Activated CD4-positive, CD25-positive, alpha-beta regulatory T cell treated with anti-CD3 and anti-CD28 coated beads, Interleukin-2, amount 50 U/mL, for 24 hours (primary cell): Measurements from ENCODE around the gene SHTN1.

ENCODE experiments used
- ATAC-seq, 2 donors: fragments of 150-1000 bp; cut with Tn5 transposase; one replicate each; pipeline ENCODE4 v1.10.0; 2021; ENCODE audit warnings: mild to moderate bottlenecking in 1 of 2, moderate library complexity in 1 of 2

SHTN1 gene, protein sequence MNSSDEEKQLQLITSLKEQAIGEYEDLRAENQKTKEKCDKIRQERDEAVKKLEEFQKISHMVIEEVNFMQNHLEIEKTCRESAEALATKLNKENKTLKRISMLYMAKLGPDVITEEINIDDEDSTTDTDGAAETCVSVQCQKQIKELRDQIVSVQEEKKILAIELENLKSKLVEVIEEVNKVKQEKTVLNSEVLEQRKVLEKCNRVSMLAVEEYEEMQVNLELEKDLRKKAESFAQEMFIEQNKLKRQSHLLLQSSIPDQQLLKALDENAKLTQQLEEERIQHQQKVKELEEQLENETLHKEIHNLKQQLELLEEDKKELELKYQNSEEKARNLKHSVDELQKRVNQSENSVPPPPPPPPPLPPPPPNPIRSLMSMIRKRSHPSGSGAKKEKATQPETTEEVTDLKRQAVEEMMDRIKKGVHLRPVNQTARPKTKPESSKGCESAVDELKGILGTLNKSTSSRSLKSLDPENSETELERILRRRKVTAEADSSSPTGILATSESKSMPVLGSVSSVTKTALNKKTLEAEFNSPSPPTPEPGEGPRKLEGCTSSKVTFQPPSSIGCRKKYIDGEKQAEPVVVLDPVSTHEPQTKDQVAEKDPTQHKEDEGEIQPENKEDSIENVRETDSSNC

DNA sequence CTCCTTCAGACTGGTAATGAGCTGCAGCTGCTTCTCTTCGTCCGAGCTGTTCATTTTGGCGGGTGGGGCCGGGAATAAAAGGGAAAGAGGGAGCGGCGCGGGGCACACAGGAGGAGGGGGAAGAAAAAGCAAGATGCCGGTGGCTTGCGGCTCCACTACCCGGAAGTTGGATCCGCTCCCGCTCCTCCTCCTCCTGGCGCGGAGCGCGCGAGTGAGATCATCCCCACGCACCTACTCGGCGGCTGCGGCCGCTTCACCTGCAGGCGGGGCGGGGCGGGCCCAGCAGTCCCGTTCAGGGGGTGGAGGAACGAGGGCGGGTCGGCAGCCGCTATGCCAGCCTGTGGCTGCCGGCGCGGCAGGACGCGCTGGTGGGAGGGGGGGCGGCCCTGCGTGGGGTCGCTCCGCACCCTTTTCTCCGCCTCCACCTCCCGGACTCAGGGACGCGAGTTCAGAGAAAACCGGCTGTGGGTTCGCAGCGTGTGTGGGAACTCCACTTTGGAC is at the start of gene SHTN1:
Gene SHTN1 (minus strand): TSS at position 162 of the 501 bp plus-strand sequence. CDS start 108 bp downstream, at position 54.
- ATAC-seq = peak; percentile 56 to 68

DNA sequence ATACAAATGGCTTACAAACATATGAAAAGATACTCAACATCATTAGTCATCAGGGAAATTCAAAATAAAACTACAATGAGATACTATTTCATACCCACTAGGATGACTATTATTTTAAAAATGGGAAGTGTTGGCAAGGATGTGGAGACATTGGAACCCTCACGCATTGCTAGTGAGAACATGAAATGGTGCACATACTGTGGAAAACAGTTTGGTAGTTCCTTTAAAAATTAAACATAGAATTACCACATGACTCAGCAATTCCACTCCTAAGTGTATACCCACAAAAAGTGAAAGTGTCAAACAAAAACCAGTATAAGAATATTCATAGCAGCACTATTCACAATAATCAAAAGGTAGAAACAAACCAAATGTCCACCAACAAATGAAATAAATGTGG is 48.5 kb upstream of the SHTN1 start:
- ATAC-seq = no peak

DNA sequence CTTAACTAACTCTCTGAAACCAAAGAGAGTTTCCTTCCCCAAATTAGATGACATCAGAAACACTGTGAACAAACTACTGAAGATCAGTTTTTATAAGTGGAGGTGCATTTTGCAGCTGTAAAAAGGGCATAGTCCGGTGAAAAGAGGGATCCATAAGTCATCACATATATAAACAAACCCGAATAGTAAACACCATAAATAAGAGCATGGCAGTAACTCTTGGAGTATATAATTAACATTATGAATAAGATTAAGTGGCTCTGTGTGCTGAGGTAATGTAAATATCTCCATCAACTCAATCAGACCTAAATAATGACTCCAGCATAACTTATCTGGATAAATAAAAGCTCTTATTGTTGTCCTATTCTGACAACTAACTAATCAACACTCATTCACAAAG is 43.0 kb upstream of the SHTN1 start:
- no peak for ATAC-seq

GRCh38 chr10:117016266-117016665 is 11.3 kb upstream of the SHTN1 start:
- no peak for ATAC-seq

DNA sequence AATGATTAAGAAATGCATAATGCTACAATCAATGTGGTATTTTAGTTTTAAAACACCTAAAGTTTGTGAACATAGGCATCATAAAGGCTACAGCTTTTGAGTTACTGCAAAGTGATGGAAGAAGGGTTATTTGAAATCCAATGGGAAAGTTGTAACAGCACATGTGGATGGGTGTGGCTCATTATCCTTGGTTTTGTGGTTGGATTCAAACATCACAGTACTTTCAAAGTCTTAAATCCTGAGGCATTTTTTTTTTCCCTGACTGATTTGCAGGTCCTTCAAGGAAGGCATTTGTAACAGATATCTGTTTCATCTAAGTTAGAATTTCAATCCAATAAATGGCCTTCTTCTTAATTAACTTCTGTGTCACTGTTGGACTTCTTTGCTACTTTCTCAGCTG is 9.8 kb upstream of the SHTN1 start:
- no peak for ATAC-seq

DNA sequence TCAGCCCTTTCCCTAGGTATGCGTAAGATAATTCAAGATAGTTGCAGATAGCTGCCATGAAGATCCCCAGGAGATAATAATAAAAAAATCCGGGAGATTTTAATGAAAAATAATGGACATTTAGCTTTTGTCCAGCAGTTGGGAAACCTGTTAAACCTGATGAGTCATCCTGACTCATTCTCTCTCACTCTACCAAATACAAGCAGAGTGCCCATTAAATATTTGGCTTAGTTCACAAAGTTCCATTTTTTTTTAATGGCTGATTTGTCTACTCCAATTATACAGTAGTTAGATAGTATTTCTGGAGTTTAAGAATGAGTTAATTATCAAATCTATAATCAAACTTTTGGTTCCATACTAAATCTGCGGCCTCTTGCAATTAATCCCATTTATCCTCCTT is 2.1 kb upstream of the SHTN1 start:
- no peak for ATAC-seq

GRCh38 chr10:117005527-117006055 is 604 bp upstream of the SHTN1 start:
- no peak for ATAC-seq

- peak; percentile 30 to 39 for ATAC-seq
Observed at GRCh38 chr10:117004227-117005025, 561 bp downstream of the SHTN1 start.

DNA sequence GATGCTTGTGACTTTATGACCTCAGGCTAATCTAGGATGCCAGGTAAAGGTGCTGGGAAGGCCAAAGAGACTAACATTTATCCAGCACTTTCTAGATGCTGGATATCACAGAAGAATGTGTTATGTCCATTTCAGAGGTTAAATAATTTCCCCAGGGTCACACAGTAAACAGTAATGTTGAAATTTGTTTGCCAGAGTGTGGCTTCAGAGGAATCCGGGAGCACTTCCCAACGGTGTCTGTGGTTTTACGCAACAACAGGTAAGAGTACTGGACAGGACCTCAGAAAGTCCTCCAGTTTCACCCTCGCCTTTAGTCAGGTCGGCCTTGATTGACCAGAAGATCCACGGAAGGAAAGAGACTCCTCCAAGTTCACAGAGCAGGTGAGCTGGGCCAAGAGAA is 1.7 kb downstream of the SHTN1 start:
- ATAC-seq = no peak

DNA sequence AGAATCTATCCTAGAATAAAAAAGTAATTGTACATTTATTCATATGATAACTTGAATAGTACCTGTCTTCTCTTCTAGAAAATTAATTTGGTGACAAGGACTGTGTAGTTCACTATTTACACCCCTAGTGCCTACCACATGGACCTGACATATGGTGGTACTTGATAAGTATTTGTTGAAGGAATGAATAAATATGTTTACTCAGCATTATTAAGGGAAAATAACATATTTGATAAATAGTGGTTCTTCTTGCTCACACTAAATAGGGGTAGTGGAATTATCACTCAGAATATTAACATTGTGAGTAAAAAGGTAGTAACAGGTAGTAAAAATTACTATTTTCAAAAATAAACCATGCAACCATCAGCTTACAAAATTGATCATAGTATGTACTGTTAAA is 2.8 kb downstream of the SHTN1 start:
- ATAC-seq = no peak

GRCh38 chr10:117001144-117001543 is 3.8 kb downstream of the SHTN1 start:
- no peak for ATAC-seq

DNA sequence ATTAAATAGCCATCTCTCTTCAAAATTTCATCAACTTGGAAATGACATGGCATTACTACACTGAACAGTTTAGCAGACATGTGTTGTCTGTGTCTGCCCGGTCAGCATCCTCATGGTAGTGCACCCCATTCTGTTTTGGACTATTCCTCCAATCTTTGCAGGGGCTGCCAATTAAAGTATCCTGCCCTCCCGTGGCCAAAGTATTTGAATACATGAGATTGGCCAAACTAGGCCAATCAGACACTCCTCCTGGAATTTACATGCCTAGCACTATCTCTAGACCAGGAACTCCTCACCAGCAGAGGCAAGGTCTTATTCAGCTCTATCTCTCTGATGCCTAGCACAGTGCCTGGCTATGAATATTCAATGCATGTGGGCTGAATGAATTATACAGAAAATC is 4.4 kb downstream of the SHTN1 start:
- ATAC-seq = no peak

- ATAC-seq = no peak
Observed at GRCh38 chr10:116998172-116998571, 6.8 kb downstream of the SHTN1 start.

DNA sequence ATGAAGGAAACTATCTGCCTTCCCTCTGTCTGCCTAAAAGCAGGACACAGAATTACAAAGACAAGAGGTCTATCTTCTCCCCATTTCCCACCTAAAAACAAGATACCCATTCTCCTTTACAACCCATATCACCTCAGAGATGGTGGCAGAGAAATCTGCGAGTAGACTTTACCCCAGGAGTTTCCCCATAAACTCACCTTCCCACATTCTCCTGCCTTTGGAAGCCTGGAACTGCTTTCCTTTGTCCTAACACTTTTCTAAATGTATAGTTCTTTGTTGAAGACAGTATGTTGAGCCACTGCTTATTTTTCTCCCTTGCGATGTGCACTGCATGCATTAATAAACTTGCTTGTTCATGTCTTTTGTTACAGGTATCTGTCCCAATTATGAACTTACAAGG is 8.0 kb downstream of the SHTN1 start:
- ATAC-seq = no peak

- no peak for ATAC-seq
Observed at GRCh38 chr10:116995648-116996047, 9.3 kb downstream of the SHTN1 start.

DNA sequence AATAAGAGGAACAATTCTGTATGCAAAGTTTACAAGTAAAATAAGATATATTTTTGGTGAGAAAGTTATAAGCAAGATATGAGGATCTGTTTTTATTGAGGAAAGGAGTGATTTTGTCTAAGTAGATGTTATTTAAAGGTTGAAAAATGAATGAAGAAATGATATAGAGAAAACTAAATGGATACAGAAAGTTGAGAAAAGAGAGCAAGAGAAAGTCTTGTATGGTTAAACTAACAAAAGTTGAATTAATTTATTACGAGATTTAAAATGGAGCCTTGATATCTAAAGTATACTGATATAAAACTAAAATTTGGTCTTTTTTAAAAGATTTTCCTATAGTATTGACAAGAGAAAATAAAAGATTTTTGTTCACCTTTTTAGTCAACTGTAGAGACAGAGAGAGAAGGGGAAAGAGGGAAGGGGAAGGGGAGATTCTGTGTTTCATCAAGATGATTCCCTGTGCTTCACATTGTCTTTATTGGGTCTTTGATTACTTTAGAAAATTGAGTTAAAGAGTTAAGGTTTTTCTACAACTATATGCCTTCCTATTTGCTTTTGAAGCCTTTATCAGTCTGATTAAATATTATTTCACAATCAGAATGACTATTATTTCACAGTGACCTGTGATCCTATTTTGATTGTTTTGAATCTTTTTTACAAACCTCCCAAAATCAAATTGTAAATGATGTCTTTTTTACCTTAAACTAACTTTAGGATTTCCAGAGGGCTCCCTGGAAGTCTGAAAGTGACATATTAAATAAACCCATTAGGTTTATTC is 10.7 kb downstream of the SHTN1 start:
- no peak for ATAC-seq

GRCh38 chr10:116993610-116994009 is 11.4 kb downstream of the SHTN1 start:
- no peak for ATAC-seq

DNA sequence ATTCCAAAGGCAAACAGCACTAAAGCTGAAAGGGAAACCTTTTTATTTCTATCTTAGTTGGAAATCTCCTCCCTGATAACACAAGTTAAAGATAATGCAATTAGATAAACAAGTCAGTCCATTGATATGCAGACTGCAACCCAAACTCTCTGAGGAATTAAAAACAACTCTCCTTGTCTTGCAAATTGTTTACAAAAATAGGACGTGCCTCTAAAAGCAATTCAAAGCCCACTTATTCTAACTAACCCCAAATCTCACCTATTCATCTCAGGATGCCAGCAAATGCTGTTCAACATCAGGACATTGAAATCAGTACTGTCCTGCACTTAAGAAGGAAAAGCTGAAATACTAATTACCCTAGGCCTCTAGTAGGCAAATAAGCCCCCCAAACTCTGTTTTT is 12.8 kb downstream of the SHTN1 start:
- no peak for ATAC-seq

- no peak for ATAC-seq
Observed at GRCh38 chr10:116990276-116990800, 14.6 kb downstream of the SHTN1 start.

DNA sequence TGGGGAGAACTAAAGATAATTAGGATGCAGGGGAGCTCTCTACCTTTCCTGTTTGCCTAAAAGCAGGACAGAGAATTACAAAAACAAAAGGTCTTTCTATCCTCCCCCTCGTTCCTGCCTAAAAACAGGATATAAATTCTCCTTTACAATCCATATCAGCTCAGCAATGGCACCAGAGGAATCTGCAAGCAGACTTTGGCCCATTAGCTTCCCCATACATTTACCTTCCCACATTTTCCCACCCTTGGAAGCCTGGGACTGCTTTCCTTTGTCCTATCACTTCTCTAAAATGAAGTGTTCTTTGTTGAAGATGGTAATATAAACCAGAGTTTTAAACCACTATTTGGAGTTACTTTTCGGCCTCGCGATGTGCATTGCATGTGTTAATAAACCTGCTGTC is 15.5 kb downstream of the SHTN1 start:
- no peak for ATAC-seq

DNA sequence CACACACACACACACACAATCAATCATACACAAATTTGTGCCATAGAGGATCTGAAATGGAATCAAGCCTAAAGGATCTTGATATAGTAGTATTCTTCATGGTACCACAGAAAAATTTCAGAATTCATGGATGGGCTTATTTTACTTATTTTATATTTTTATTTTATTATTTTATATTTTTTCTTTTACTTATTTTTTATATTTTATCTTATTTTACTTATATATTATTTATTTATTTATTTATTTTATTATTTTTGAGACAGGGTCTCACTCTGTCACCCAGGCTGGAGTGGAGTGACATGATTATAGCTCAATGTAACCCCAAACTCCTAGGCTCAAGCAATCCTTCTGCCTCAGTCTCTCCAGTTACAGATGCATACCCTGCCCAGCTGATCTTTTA is 16.7 kb downstream of the SHTN1 start:
- ATAC-seq = no peak

GRCh38 chr10:116985611-116986010 is 19.4 kb downstream of the SHTN1 start:
- no peak for ATAC-seq
